ENCODE measurements around the gene KIAA0753. TPM values are rescaled to one million over a fixed set of nuclear protein-coding genes. Genes with fewer than 3 reads are reported as not detected.

KIAA0753 gene
- total RNA-seq, 4 donors from 2014 or later: 20.8 to 46.7 (median 25.6) TPM

- no peak for TF ChIP-seq CTCF (IDR thresholded peaks at IDR 0.05)
- Histone ChIP-seq H3K4me1 (peaks cover 19 to 23% of the 10 kb centered on the region in 2 donors), H3K36me3 (peaks cover 0 to 12% of the 10 kb centered on the region in 2 donors), H3K4me3 (replicated peaks in 1 of 3) (peak overlapping the region in 2 of 3 donors; percentile 56 to 79), H3K9me3 (no peaks in the 10 kb centered on the region), H3K27me3 (no peaks in the 10 kb centered on the region), H3K27ac (no peak overlapping the region)
- no peak for DNase-seq
- WGBS, 2 donors: 36 to 38% methylated on average over 14 to 15 of the region's 15 CpGs
- intact Hi-C loops (cut with DNase I): no loop called here
Measured at GRCh38 chr17:6639014-6639585, 1.4 kb downstream of the KIAA0753 start.

DNA sequence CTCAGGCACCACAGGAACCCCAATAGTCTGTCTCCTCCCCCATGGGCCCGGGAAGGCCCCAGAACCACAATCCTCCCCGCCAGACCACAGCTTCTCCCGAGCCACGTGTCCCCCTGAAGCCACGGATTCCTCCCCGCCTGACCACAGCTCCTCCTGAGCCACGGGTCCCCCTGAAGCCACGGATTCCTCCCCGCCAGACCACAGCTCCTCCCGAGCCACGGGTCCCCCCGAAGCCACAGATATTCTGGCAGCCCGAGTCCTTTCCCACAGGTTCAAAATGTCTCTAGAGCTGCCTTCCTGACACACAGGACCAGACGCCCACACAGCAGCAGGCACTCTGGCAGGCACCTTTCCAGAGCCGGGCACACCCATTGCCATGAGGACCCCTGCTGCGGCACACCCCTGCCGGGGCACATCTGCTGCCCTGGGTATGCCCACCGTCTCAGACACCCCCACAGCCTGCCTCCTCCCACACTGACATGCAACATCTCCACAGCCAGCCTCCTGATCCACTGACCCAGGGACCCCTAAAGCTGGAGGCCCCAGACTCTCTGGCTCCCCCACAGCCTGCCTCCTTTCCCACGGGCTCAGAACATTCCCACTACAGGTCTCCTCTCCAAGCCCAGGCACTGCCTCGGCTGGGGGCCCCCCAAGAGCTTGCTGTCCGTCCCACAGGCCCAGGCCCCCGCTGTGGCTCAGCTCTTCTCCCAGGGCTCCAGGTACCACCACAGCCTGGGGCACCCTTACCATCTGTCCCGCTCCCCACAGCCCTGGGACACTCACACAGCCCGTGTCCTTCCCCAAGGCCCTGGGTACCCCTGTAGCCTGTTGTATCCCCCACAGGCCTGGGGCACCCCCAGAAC, 2.2 kb downstream of the KIAA0753 start:
- no peak overlapping the region for H3K4me3 ChIP-seq (replicated peaks in 1 of 3)
- H3K27me3 ChIP-seq: no peaks in the 10 kb centered on the region
- peaks cover 19 to 23% of the 10 kb centered on the region in 2 donors for H3K4me1 ChIP-seq
- intact Hi-C loops (cut with DNase I): no loop called here
- 82 to 86% methylated on average over 23 to 24 of the region's 24 CpGs for whole genome bisulfite sequencing, 2 donors
- peaks cover 5 to 14% of the 10 kb centered on the region in 2 donors for H3K36me3 ChIP-seq
- H3K27ac ChIP-seq: no peak overlapping the region
- no peaks in the 10 kb centered on the region for H3K9me3 ChIP-seq
- TF ChIP-seq CTCF (IDR thresholded peaks at IDR 0.05): no peak
- no peak for TF ChIP-seq POLR2A (IDR thresholded peaks at IDR 0.05)
- DNase-seq: no peak

GRCh38 chr17:6637458-6637840, 3.1 kb downstream of the KIAA0753 start:
- Histone ChIP-seq H3K4me1 (peaks cover 19 to 23% of the 10 kb centered on the region in 2 donors), H3K4me3 (replicated peaks in 1 of 3) (no peak overlapping the region), H3K27me3 (no peaks in the 10 kb centered on the region), H3K27ac (no peak overlapping the region), H3K36me3 (peaks cover 14 to 22% of the 10 kb centered on the region in 2 donors), H3K9me3 (no peaks in the 10 kb centered on the region)
- DNase-seq: no peak
- intact Hi-C loops (cut with DNase I): no loop called here
- TF ChIP-seq CTCF (IDR thresholded peaks at IDR 0.05) (no peak), POLR2A (IDR thresholded peaks at IDR 0.05) (no peak)
- 95 to 100% methylated on average over 5 to 6 of the region's 6 CpGs for WGBS, 2 donors

- 92 to 93% methylated on average over 17 of the region's 17 CpGs for WGBS, 2 donors
- Histone ChIP-seq H3K36me3 (peaks cover 18 to 29% of the 10 kb centered on the region in 2 donors), H3K4me3 (replicated peaks in 1 of 3) (no peak overlapping the region), H3K4me1 (peaks cover 19 to 20% of the 10 kb centered on the region in 2 donors), H3K27ac (no peak overlapping the region), H3K27me3 (no peaks in the 10 kb centered on the region), H3K9me3 (no peaks in the 10 kb centered on the region)
- intact Hi-C loops (cut with DNase I): no loop called here
- TF ChIP-seq POLR2A (IDR thresholded peaks at IDR 0.05) (no peak), CTCF (IDR thresholded peaks at IDR 0.05) (no peak)
- no peak for DNase-seq
Measured at GRCh38 chr17:6636616-6637457, 3.7 kb downstream of the KIAA0753 start.
